Calu3 (cell line): ENCODE results near the gene PPP2R2B. TPM values are rescaled to one million over a fixed set of nuclear protein-coding genes. Genes with fewer than 3 reads are reported as not detected.
A peak's percentile ranks its signal among the peaks of the same experiment; 100 is the strongest.
"Not testable (repeated sequence)": the region's sequence is repeated elsewhere in the genome, so short reads cannot be mapped to it uniquely, and the experiment has no call there.

ENCODE experiments used
- BruUV-seq: library from RNA; stranded (reverse); fragments of 400-500 nt; replicated peaks from 2 replicates; lab custom pipeline; 2021; lab: Mats Ljungman, UMichigan
- CTCF ChIA-PET: fragments of 300-600 bp; sonication (Branson Sonifier 250); formaldehyde crosslinking; loops from one replicate; lab custom pipeline; 2022; ENCODE audit warnings: antibody characterized with exemption; lab: Charles Lee
- DNase-seq: peaks from one replicate; pipeline ENCODE4 v3.0.0; 2022
- H3K27ac Mint-ChIP-seq: one replicate; pipeline ENCODE4 v1.8.0; 2022; ENCODE audit warnings: mixed read lengths; ENCODE audit not compliant: unreplicated experiment
- H3K27me3 Mint-ChIP-seq: one replicate; pipeline ENCODE4 v1.8.0; 2022; ENCODE audit warnings: mixed read lengths; ENCODE audit not compliant: unreplicated experiment
- H3K36me3 Mint-ChIP-seq: one replicate; pipeline ENCODE4 v1.8.0; 2022; ENCODE audit warnings: mild to moderate bottlenecking, moderate library complexity, mixed read lengths; ENCODE audit not compliant: insufficient read depth, unreplicated experiment
- H3K4me1 Mint-ChIP-seq: one replicate; pipeline ENCODE4 v1.8.0; 2022; ENCODE audit warnings: mild to moderate bottlenecking, low read depth, mixed read lengths; ENCODE audit not compliant: unreplicated experiment
- H3K4me3 Mint-ChIP-seq: one replicate; pipeline ENCODE4 v1.8.0; 2022; ENCODE audit warnings: mild to moderate bottlenecking, low read depth, moderate library complexity, mixed read lengths; ENCODE audit not compliant: unreplicated experiment
- H3K9me3 Mint-ChIP-seq: one replicate; pipeline ENCODE4 v1.8.0; 2022; ENCODE audit warnings: low read depth, mixed read lengths; ENCODE audit not compliant: unreplicated experiment
- intact Hi-C: fragments of 100-400 bp; cut with micrococcal nuclease; formaldehyde crosslinking; loops from one replicate; pipeline ENCODE4 v1.10.0; 2022; ENCODE audit not compliant: unreplicated experiment
- total RNA-seq: library from RNA; stranded (reverse); gene quantifications from 2 replicates; pipeline ENCODE4 v1.2.3, GENCODE V29; 2022
- TF ChIP-seq, protein P1 (sequence below): fragments of 200-600 bp; IDR thresholded peaks from one replicate; pipeline ENCODE4 v1.8.0; 2022; ENCODE audit warnings: antibody characterized with exemption; ENCODE audit not compliant: unreplicated experiment

The PPP2R2B gene
- total RNA-seq, 1 experiment from 2014 or later = not detected

DNA sequence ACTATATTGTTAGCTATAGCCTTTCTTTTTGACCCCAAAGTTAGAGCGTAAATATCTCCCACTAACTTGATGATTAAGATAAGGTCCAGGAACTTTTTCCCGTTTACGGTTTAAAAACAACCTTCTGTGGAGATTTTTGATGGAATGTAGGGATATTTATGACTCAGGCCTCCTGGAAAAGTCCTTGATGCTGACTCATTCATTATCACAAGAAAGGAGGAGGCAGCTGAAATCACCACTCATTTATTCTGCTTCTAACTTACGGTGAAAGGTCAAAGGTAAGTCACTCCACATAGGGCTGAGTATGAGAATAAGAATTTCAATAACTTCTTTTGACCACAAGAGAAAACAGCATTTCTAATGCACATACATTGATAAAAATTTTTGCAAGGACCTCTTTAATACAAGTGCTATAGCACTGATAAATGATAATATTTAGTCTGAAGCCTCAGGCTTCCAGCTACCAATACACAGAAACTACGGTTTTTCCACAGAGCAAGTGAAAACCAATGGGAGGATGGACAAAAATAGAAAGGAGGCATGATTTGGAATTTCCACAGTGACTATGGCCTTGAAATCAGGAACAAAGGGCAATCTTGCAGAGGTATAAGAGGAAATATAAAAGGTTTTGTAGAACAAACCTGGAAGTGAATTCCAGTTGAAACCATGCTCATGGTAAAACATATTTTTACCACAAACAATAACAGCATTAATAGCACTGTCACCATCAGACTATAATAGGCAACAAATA lies 146.5 kb downstream of the PPP2R2B start:
- no peaks in the 10 kb centered on the region for H3K36me3 Mint-ChIP-seq
- intact Hi-C loops = no loop called here
- TF ChIP-seq, protein P1, sequence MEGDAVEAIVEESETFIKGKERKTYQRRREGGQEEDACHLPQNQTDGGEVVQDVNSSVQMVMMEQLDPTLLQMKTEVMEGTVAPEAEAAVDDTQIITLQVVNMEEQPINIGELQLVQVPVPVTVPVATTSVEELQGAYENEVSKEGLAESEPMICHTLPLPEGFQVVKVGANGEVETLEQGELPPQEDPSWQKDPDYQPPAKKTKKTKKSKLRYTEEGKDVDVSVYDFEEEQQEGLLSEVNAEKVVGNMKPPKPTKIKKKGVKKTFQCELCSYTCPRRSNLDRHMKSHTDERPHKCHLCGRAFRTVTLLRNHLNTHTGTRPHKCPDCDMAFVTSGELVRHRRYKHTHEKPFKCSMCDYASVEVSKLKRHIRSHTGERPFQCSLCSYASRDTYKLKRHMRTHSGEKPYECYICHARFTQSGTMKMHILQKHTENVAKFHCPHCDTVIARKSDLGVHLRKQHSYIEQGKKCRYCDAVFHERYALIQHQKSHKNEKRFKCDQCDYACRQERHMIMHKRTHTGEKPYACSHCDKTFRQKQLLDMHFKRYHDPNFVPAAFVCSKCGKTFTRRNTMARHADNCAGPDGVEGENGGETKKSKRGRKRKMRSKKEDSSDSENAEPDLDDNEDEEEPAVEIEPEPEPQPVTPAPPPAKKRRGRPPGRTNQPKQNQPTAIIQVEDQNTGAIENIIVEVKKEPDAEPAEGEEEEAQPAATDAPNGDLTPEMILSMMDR = no peak
- H3K4me3 Mint-ChIP-seq = peak overlapping the region; percentile 35
- peak overlapping the region; percentile 72 for H3K27ac Mint-ChIP-seq
- no peak for DNase-seq
- H3K9me3 Mint-ChIP-seq = peaks cover 7% of the 10 kb centered on the region
- peaks cover 19% of the 10 kb centered on the region for H3K4me1 Mint-ChIP-seq
- CTCF ChIA-PET = interaction anchor here (0.6 to 1.0 kb wide), 2 partner anchors 10 to 98 kb away, joined by 3 to 4 read pairs; no protein-coding TSS in a partner anchor
- no peaks in the 10 kb centered on the region for H3K27me3 Mint-ChIP-seq
- no TSS peak for BruUV-seq

GRCh38 chr5:146728746-146729145 lies 149.8 kb downstream of the PPP2R2B start:
- H3K27ac Mint-ChIP-seq, H3K27me3 Mint-ChIP-seq, H3K4me3 Mint-ChIP-seq, CTCF ChIA-PET, intact Hi-C loops, DNase-seq, BruUV-seq, H3K9me3 Mint-ChIP-seq, H3K36me3 Mint-ChIP-seq: not testable (repeated sequence)
- H3K4me1 Mint-ChIP-seq = peaks cover 19% of the 10 kb centered on the region

GRCh38 chr5:146726891-146727290 lies 151.7 kb downstream of the PPP2R2B start:
- no peaks in the 10 kb centered on the region for H3K27me3 Mint-ChIP-seq
- no peak overlapping the region for H3K4me3 Mint-ChIP-seq
- no peak overlapping the region for H3K27ac Mint-ChIP-seq
- TF ChIP-seq, protein P1 = no peak
- no TSS peak for BruUV-seq
- DNase-seq = no peak
- H3K36me3 Mint-ChIP-seq = no peaks in the 10 kb centered on the region
- H3K9me3 Mint-ChIP-seq = peaks cover 9% of the 10 kb centered on the region
- peaks cover 9% of the 10 kb centered on the region for H3K4me1 Mint-ChIP-seq
- CTCF ChIA-PET = no interaction called here
- intact Hi-C loops = no loop called here

DNA sequence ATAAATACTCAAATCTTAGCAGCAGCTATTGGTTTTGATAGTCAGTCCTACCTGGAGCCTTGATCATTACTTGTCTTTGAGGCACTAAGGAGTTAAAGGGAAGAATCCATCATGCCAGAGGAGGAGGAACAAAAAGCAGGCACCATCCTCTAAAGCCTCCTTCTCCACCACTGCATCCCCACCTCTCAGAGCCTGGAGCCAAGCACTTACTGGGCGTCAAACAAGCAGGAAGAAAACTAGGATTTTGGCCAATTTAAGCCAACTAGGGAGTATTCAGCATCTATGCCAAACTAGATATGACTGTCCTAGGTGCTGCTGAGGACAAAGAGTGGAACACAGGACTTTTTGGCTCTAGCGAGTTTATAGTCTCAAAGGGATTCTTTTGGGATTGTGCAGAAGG lies 152.5 kb downstream of the PPP2R2B start:
- BruUV-seq = no TSS peak
- Mint-ChIP-seq H3K9me3 (peaks cover 9% of the 10 kb centered on the region), H3K27ac (no peak overlapping the region), H3K4me3 (no peak overlapping the region), H3K27me3 (no peaks in the 10 kb centered on the region), H3K36me3 (no peaks in the 10 kb centered on the region), H3K4me1 (peaks cover under 1% of the 10 kb centered on the region)
- CTCF ChIA-PET = no interaction called here
- intact Hi-C loops = no loop called here
- no peak for DNase-seq
- TF ChIP-seq, protein P1 = no peak

DNA sequence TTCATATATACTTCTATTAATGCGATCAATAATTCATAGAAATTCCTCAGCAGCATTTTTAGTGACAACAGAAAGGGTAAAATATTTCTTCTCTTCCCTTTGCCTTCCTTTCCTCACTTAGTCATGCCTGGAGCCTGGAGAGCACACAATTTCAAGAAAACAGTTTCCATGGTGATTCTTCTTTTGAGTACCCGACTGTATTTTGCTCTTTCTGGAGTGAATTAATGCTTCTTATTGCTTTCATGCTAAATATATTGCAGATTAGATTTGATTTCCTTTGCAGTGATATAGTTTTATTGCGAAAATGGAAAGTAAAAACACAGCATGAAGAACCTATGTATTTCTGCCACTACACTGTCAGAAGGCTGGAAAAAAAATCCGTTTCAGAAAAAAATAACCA lies 153.5 kb downstream of the PPP2R2B start:
- Mint-ChIP-seq H3K36me3 (no peaks in the 10 kb centered on the region), H3K4me1 (no peaks in the 10 kb centered on the region), H3K27ac (no peak overlapping the region), H3K4me3 (no peak overlapping the region), H3K27me3 (no peaks in the 10 kb centered on the region), H3K9me3 (peaks cover 7% of the 10 kb centered on the region)
- CTCF ChIA-PET = no interaction called here
- no peak for DNase-seq
- intact Hi-C loops = no loop called here
- no TSS peak for BruUV-seq
- TF ChIP-seq, protein P1 = no peak
